GM18951 (cell line): ENCODE data around the gene DLL1.

Experiments
- POLR2A ChIP-seq: IDR thresholded peaks from 4 replicates; pipeline ENCODE4 v1.6.1; 2011; ENCODE audit warnings: mild to moderate bottlenecking; ENCODE audit not compliant: insufficient read length, insufficient read depth; ENCODE audit errors: extremely low read depth
- in situ Hi-C: fragments of 300-500 bp; cut with MboI; formaldehyde crosslinking; loops from one replicate; pipeline ENCODE4 v1.12.0; 2022; ENCODE audit warnings: low sequenced_read_pairs, mixed read lengths, inconsistent platforms; ENCODE audit not compliant: unreplicated experiment

DLL1 gene

DNA sequence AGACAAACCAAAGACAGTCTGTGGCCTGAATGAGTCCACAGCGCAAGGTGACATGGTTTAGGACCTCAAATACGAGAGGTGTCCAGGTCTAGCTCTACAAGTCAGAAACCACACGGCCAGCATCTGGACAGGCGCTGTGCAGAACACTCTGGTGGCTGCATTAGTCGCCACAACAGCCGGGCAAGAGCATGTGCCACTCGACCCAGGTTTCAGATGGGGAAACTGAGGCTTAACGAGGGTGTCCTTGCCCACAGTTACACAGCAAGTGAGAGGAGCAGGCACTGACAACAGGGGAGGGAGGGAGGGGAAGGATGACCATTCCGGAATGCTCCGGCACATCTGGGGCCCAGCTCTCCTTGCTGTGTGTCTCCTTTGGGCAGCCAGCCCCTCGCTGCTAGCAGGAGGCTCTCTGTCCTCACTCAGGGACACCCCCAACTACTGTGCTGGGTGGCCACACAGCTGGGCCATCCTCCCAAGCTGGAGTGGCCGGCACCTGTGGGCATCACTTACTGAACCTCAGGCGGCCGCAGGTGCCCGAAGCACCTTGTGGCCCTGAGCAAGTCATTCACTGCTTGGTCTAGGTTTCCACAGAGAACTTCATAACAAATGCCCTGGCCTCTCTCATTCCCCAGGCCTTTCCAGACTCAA, 6.6 kb downstream of the DLL1 start:
- in situ Hi-C loops, result no loop called here

DNA sequence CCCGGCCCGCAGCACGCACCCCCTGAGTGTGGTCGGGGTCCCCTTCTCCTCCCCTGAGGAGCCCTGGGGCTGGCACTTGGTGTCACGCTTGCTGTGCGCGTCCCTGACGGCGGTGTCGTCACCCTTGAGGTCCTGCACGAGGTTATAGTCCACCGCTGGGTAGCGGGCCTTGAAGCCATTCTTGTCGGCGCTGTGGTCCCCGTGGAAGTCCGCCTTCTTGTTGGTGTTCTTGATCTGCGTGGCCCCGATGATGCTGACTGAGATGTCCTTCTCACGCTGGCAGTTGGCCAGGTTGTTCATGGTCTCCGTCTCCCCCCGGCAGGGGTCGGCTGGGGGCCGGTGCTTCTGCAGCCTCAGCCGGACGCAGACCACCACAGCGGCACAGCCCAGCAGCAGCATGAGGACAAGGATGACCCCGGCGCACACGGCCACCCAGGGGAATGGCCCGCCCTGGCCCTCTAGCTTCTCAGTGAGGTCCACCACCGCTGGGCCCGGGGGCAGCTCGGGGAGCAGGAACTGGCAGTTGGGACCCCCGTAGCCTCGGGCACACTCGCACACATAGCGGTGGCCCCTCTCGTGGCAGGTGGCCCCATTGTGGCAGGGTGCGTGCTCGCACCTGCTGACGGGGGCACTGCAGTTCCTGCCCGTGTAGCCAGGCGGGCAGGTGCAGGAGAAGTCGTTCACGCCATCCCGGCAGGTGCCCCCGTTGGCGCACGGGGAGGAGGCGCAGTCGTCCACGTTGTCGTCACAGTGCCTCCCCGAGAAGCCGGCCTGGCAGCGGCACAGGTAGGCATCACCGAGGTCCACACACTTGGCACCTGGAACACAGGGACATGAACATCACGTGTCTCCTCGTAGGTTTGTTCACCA, 7.4 kb downstream of the DLL1 start:
- in situ Hi-C loops, result no loop called here
- no peak for TF ChIP-seq POLR2A

More for the DNA sequence above, 6.6 kb downstream of the DLL1 start:
- no peak for TF ChIP-seq POLR2A

DNA sequence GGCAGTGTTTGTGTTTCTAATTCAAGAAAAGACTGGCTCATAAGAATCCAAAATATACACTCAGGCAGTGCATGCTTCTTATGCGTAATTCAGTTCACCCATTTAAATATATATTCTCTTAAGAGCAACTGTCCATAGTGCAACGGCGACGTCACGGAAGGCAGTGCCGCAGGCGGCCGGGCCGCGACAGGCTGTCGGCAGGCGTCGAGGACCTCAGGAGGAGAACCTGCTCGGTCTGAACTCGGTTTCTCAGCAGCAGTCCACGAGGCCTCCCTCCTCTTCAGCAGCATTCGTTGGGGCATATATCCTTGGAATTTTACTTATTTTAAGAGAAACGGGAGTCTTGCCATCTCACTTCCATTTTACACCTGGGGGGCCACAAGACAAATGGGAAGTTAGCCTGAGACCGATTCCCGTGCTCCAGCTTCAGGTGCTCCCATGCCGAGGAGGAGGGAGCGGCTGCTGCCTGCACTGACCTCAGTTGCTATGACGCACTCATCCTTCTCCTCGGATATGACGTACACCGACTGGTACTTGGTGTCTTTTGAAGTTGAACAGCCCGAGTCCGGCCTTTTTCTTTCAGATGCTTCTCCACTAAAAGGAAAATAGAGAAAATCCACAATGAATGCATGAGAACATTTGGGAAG, 8.2 kb downstream of the DLL1 start:
- in situ Hi-C loops, result no loop called here
- TF ChIP-seq POLR2A, result no peak

- TF ChIP-seq POLR2A, result no peak
- in situ Hi-C loops, result no loop called here
Observed at GRCh38 chr6:170281331-170282292, 9.3 kb downstream of the DLL1 start.

DNA sequence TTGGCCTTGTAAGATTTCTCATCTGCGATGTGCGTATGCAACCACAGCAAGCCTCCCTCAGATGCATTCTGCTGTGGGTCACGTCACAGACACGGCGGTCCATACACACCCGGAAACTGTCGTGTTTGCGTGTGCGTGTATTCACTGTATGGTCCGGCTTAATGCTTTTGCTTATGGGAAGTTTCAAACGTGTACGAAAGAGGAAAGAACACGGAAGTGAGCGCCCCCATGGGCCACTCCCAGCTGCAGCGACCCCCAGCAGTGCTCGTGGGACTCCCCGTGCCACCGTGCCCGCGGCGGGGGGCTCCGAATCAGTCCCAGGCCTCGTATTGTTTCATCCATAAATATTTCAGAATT, 10.2 kb downstream of the DLL1 start:
- in situ Hi-C loops, result no loop called here
- no peak for TF ChIP-seq POLR2A

DNA sequence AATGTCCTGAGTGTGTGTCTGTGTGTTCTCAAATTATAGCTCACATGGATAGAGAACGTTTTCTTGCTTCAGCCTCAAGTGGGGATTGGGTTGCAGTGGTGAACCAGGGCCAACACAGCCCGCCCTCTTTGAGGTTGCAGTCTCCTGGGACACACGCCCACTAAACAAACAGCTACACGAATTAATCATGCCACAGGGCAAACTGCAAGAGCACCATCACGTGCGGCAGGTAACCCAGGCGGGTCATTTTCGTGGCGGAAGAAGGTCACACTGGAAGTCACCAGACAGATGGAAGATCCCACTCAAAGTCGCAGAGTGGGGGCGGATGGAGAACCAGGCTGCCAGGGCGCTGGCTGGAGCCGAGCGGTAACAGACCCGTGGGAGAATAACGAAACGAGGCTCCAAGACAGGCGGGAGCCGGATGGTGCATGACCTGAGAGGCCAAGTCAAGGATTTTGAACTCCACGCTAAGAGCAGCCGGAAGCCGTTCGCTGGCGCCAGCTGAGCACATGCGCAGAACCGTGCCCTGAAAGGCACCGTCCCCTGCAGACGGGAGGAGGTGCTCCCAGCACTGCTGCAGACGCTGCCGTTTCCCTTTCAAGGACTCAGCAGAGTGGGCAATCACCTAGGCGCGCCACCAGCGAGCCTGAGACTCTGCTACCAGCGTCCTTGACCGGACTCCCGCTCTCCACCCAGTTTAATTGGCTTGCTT, 10.7 kb downstream of the DLL1 start:
- in situ Hi-C loops, result no loop called here
- TF ChIP-seq POLR2A, result no peak

DNA sequence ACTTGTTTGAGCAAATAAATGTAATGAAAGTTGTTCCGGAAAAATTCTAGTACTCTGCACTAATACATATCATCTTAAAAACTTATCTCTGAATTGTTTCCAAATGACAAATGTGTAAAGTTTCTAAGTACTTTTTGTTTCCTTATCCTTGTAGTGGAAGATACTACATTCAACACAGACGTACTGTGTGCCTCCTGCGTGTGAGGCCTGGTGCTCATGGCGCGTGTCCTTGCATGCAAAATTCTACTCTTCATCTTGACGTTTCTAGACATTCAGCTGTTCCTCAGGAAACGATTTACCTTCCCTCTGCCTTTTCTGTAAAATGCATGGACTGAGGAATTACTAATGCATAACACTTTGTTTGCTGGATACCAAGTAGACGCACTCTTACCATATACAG, 11.5 kb downstream of the DLL1 start:
- in situ Hi-C loops, result no loop called here
- no peak for TF ChIP-seq POLR2A

- TF ChIP-seq POLR2A, result no peak
- in situ Hi-C loops, result no loop called here
Observed at GRCh38 chr6:170278743-170279094, 12.2 kb downstream of the DLL1 start.

GRCh38 chr6:170277893-170278742, 12.8 kb downstream of the DLL1 start:
- in situ Hi-C loops, result no loop called here
- TF ChIP-seq POLR2A, result no peak

- in situ Hi-C loops, result no loop called here
- TF ChIP-seq POLR2A, result no peak
Observed at GRCh38 chr6:170276369-170277057, 14.4 kb downstream of the DLL1 start.
